ENCODE measurements around the gene CHERP. TPM values are rescaled to one million over a fixed set of nuclear protein-coding genes. Genes with fewer than 3 reads are reported as not detected.
"Not testable (repeated sequence)": the region's sequence is repeated elsewhere in the genome, so short reads cannot be mapped to it uniquely, and the experiment has no call there.

The CHERP gene
- total and polyA plus RNA-seq, 2 experiments from 2014 or later: 7.8 to 38.7 TPM

DNA sequence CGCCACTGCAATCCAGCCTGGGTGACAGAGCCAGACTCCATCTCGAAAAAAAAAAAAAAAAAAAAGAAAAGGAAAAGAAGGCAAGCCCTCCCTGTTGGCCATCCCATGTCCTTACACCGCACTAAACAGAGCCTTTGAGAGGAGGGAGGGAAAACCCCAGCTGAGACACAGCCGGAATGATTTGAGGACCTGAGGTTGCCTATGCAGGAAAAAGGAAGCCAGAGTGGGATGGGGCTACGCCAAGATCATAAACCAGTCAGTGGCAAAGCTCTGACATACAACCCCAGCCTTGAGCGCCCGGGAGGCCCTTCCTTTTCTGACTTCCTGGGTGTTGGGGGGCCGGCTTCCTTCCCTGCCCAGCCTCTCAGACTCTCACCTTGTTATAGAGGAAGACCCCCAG, 12.5 kb upstream of the CHERP start:
- TF ChIP-seq EZH2 (IDR thresholded peaks at IDR 0.05; ENCODE audit: borderline replicate concordance): no peak
- TF ChIP-seq, protein P1, sequence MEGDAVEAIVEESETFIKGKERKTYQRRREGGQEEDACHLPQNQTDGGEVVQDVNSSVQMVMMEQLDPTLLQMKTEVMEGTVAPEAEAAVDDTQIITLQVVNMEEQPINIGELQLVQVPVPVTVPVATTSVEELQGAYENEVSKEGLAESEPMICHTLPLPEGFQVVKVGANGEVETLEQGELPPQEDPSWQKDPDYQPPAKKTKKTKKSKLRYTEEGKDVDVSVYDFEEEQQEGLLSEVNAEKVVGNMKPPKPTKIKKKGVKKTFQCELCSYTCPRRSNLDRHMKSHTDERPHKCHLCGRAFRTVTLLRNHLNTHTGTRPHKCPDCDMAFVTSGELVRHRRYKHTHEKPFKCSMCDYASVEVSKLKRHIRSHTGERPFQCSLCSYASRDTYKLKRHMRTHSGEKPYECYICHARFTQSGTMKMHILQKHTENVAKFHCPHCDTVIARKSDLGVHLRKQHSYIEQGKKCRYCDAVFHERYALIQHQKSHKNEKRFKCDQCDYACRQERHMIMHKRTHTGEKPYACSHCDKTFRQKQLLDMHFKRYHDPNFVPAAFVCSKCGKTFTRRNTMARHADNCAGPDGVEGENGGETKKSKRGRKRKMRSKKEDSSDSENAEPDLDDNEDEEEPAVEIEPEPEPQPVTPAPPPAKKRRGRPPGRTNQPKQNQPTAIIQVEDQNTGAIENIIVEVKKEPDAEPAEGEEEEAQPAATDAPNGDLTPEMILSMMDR (IDR thresholded peaks at IDR 0.05; ENCODE audit: poor library complexity): no peak
- no peak for TF ChIP-seq EZH2phosphoT487 (IDR thresholded peaks at IDR 0.05; ENCODE audit: low read depth, severe bottlenecking, unreplicated experiment)
- peaks cover 2% of the 10 kb centered on the region for H3K79me2 ChIP-seq
- WGBS (ENCODE audit: low lambda C conversion rate, missing lambda C conversion rate): over 99% methylated on average over 7 of the region's 8 CpGs
- H3K9me2 ChIP-seq (replicated peaks; ENCODE audit: insufficient read depth): no peaks in the 10 kb centered on the region
- no peaks in the 10 kb centered on the region for H3K4me1 ChIP-seq (ENCODE audit: insufficient read depth)
- no peaks in the 10 kb centered on the region for H3K9me3 ChIP-seq (ENCODE audit: low read depth)
- DNase-seq (ENCODE audit: low spot score): no peak
- no peaks in the 10 kb centered on the region for H3K36me3 ChIP-seq (replicated peaks; ENCODE audit: insufficient read depth, low read depth)
- H4K20me1 ChIP-seq (ENCODE audit: insufficient read depth, poor library complexity, severe bottlenecking): no peaks in the 10 kb centered on the region
- H2AFZ ChIP-seq: no peak overlapping the region
- no peak overlapping the region for H3K4me3 ChIP-seq
- H3K27me3 ChIP-seq: no peaks in the 10 kb centered on the region
- H3K27ac ChIP-seq: no peak overlapping the region
- H3K4me2 ChIP-seq: no peak overlapping the region

DNA sequence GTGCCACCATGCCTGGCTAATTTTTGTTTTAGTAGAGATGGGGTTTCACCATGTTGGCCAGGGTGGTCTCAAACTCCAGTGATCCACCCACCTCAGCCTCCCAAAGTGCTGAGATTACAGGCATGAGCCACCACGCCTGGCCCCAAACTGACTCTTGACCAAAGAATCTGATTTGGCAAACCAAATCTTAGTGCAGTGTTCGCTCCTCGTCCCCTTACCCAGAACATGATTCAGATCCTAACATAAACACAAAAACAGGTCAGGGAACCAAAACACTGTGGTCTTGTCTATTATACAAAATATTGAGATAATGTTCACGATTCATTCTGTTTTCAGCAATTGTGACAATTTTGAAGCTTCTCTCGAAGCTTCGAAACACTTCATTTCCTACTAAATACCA, 9.7 kb upstream of the CHERP start:
- H3K9me3 ChIP-seq (ENCODE audit: low read depth); H3K27me3 ChIP-seq; H3K9me2 ChIP-seq (replicated peaks; ENCODE audit: insufficient read depth); H3K79me2 ChIP-seq; H3K27ac ChIP-seq; H3K36me3 ChIP-seq (replicated peaks; ENCODE audit: insufficient read depth, low read depth); H3K4me1 ChIP-seq (ENCODE audit: insufficient read depth); DNase-seq (ENCODE audit: low spot score); H3K4me2 ChIP-seq; H3K4me3 ChIP-seq; H2AFZ ChIP-seq; H4K20me1 ChIP-seq (ENCODE audit: insufficient read depth, poor library complexity, severe bottlenecking): not testable (repeated sequence)
- 98% methylated on average over 6 of the region's 6 CpGs for WGBS (ENCODE audit: low lambda C conversion rate, missing lambda C conversion rate)

DNA sequence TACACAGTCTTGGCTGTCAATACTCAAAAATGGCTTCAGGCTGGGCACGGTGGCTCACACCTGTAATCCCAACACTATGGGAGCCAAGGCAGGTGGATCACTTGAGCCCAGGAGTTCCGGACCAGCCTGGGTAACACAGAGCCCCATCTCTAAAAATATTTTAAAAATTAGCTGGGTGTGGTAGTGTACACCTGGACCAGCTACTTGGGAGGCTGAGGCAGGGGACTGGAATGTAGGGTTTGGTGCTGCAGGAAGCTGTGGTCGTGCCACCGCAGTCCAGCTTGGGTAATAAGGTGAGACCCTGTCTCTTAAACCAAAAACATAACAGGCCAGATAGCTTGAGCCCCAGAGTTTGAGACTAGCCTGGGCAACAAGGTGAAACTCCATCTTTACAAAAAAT, 6.7 kb upstream of the CHERP start:
- WGBS (ENCODE audit: low lambda C conversion rate, missing lambda C conversion rate): 94% methylated on average over 4 of the region's 4 CpGs
- no peak for DNase-seq (ENCODE audit: low spot score)
- Histone ChIP-seq H3K4me1 (ENCODE audit: insufficient read depth) (peaks cover under 1% of the 10 kb centered on the region), H3K4me3 (no peak overlapping the region), H3K36me3 (replicated peaks; ENCODE audit: insufficient read depth, low read depth) (no peaks in the 10 kb centered on the region), H3K4me2 (no peak overlapping the region), H4K20me1 (ENCODE audit: insufficient read depth, poor library complexity, severe bottlenecking) (no peaks in the 10 kb centered on the region), H2AFZ (no peak overlapping the region), H3K9me3 (ENCODE audit: low read depth) (no peaks in the 10 kb centered on the region), H3K27ac (no peak overlapping the region), H3K27me3 (no peaks in the 10 kb centered on the region), H3K79me2 (peaks cover 14% of the 10 kb centered on the region), H3K9me2 (replicated peaks; ENCODE audit: insufficient read depth) (no peaks in the 10 kb centered on the region)
- TF ChIP-seq, protein P1 (IDR thresholded peaks at IDR 0.05; ENCODE audit: poor library complexity): no peak

DNA sequence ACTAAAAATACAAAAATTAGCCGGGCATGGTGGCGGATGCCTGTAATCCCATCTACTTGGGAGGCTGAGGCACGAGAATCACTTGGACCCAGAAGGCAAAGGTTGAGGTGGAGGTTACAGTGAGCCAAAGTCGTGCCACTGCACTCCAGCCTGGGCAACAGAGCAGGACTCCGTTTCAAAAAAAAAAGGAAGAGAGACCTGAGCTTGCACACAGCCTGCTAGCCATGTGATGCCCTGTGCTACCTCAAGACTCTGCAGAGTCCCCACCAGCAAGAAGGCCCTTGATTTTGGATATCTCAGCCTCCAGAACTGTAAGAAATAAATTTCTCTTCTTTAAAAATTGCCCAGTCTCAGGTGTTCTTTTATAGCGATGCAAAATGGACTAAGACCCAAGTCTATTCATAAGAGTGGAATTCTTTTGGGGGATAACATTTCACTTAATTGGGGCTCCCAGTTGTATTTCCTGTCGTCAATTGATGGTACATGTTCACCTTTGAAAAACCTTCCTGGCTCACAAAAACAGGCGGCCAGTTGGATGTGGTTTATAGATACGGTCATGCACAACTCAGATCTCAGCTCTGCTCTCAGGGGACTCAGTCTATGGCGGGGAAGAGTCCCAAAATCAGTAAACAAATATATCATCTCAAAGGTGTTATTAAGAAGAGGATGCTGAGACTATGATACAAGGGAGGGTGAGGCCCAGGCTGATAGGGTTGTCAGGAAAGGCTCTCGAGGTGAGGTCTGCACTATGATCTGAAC, 2.4 kb upstream of the CHERP start:
- no peak overlapping the region for H3K27ac ChIP-seq
- no peak overlapping the region for H2AFZ ChIP-seq
- no peaks in the 10 kb centered on the region for H3K36me3 ChIP-seq (replicated peaks; ENCODE audit: insufficient read depth, low read depth)
- 95% methylated on average over 11 of the region's 11 CpGs for WGBS (ENCODE audit: low lambda C conversion rate, missing lambda C conversion rate)
- H3K79me2 ChIP-seq: peaks cover 49% of the 10 kb centered on the region
- no peaks in the 10 kb centered on the region for H3K27me3 ChIP-seq
- H3K4me2 ChIP-seq: no peak overlapping the region
- TF ChIP-seq, protein P1 (IDR thresholded peaks at IDR 0.05; ENCODE audit: poor library complexity): no peak
- TF ChIP-seq EZH2phosphoT487 (IDR thresholded peaks at IDR 0.05; ENCODE audit: low read depth, severe bottlenecking, unreplicated experiment) (no peak), EZH2 (IDR thresholded peaks at IDR 0.05; ENCODE audit: borderline replicate concordance) (no peak)
- peaks cover 14% of the 10 kb centered on the region for H3K4me1 ChIP-seq (ENCODE audit: insufficient read depth)
- no peak for DNase-seq (ENCODE audit: low spot score)
- no peaks in the 10 kb centered on the region for H3K9me3 ChIP-seq (ENCODE audit: low read depth)
- no peaks in the 10 kb centered on the region for H3K9me2 ChIP-seq (replicated peaks; ENCODE audit: insufficient read depth)
- H4K20me1 ChIP-seq (ENCODE audit: insufficient read depth, poor library complexity, severe bottlenecking): peaks cover 9% of the 10 kb centered on the region
- no peak overlapping the region for H3K4me3 ChIP-seq

DNA sequence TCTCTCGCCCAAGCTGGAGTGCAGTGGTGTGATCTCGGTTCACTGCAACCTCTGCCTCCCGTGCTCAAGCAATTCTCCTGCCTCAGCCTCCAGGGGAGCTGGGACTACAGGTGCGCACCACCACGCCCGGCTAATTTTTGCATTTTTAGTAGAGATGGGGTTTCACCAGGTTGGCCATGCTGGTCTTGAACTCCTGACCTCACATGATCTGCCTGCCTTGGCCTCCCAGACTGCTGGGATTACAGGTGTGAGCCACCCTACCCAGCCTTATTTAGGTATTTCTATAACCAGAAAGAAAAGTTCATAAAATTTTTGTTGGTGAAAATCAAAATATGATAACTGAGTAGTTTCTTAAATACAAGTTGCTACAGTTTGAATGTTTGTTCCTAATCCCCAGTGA, 1.5 kb upstream of the CHERP start:
- Histone ChIP-seq H3K4me1 (ENCODE audit: insufficient read depth) (peaks cover 14% of the 10 kb centered on the region), H3K4me2 (peak overlapping the region; percentile 76), H4K20me1 (ENCODE audit: insufficient read depth, poor library complexity, severe bottlenecking) (peaks cover 10% of the 10 kb centered on the region), H3K79me2 (peaks cover 56% of the 10 kb centered on the region)
- H3K4me3 ChIP-seq; H3K27ac ChIP-seq; H3K36me3 ChIP-seq (replicated peaks; ENCODE audit: insufficient read depth, low read depth); DNase-seq (ENCODE audit: low spot score); H3K27me3 ChIP-seq; H3K9me2 ChIP-seq (replicated peaks; ENCODE audit: insufficient read depth); H2AFZ ChIP-seq; H3K9me3 ChIP-seq (ENCODE audit: low read depth): not testable (repeated sequence)
- WGBS (ENCODE audit: low lambda C conversion rate, missing lambda C conversion rate): 91% methylated on average over 6 of the region's 6 CpGs

All from hepatocyte (in vitro differentiated cells).